SJCRH30 (cell line): ENCODE results near the gene THUMPD1. TPM values are rescaled to one million over a fixed set of nuclear protein-coding genes. Genes with fewer than 3 reads are reported as not detected.
"Not testable (repeated sequence)": the region's sequence is repeated elsewhere in the genome, so short reads cannot be mapped to it uniquely, and the experiment has no call there.

Experiments
- DNase-seq, 2 experiments: peaks; one replicate each; pipeline ENCODE4 v3.0.0-alpha.2; 2015 to 2020
- H3K27ac ChIP-seq: fragments of 250-450 bp; sonication (Bioruptor Pico); 2 replicates; pipeline ENCODE4 v1.5.1; 2020; ENCODE audit warnings: mild to moderate bottlenecking, moderate library complexity
- H3K27me3 ChIP-seq: fragments of 250-450 bp; sonication (Bioruptor Pico); 2 replicates; pipeline ENCODE4 v1.5.1; 2020; ENCODE audit warnings: mild to moderate bottlenecking, moderate library complexity
- H3K36me3 ChIP-seq: fragments of 250-450 bp; sonication (Bioruptor Pico); 2 replicates; pipeline ENCODE4 v1.5.1; 2020; ENCODE audit warnings: mild to moderate bottlenecking, moderate library complexity
- H3K4me1 ChIP-seq: fragments of 250-450 bp; sonication (Bioruptor Pico); 2 replicates; pipeline ENCODE4 v1.5.1; 2020; ENCODE audit warnings: mild to moderate bottlenecking, moderate library complexity
- H3K4me3 ChIP-seq: fragments of 250-450 bp; sonication (Bioruptor Pico); 2 replicates; pipeline ENCODE4 v1.5.1; 2020; ENCODE audit warnings: mild to moderate bottlenecking, moderate library complexity
- H3K9me3 ChIP-seq: fragments of 250-450 bp; sonication (Bioruptor Pico); replicated peaks from 2 replicates; pipeline ENCODE4 v1.5.1; 2020; ENCODE audit warnings: mild to moderate bottlenecking, moderate library complexity
- total RNA-seq: library from RNA; depleted of rRNA; stranded (reverse); fragments of >200 nt; shearing (Covaris generic); gene quantifications from 2 replicates; pipeline ENCODE4 v1.2.3, GENCODE V29; 2014; rRNA removed

The THUMPD1 gene
- total RNA-seq, 1 experiment from 2014 or later, result 66.1 TPM

DNA sequence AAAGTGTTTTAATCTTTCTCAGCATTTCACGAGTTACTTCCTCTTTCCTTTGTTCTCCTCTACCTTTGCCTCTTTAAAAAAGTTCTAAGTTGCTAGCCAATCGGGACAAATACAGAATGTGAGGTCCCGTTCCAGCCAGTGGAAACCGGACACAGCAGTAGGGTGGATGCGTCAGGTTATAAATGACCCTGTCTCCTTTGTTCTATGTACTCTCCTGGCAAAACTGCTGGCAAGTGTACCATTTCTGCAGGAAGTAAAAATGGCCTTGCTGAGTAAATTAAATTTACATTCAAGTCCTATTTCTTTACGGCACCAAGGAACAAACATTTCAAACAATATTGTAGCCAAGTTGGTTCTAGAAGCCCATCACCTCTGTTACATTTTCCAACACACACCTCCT lies 47.5 kb downstream of the THUMPD1 start:
- DNase-seq, H3K27me3 ChIP-seq, H3K4me3 ChIP-seq, H3K4me1 ChIP-seq, H3K9me3 ChIP-seq, H3K36me3 ChIP-seq, H3K27ac ChIP-seq: not testable (repeated sequence)

DNA sequence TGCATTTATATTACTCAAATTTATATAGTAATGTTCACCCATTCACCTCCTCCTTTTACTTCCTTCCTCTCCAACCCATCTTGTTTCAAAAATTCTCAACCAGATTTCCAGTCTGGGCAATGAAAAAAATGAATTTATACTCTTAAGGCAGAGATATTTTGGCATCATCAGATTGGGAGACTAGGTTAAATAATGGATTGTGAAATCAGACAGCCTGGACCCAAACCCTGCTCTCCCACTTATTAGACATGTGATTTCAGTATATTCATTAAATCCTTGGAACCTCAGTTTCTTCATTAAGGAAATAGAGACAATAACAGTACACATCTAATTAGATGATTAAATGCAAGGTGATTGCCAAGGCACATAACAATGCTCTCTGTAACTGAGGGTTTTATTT lies 52.0 kb downstream of the THUMPD1 start:
- no peaks in the 10 kb centered on the region for H3K4me1 ChIP-seq

DNA sequence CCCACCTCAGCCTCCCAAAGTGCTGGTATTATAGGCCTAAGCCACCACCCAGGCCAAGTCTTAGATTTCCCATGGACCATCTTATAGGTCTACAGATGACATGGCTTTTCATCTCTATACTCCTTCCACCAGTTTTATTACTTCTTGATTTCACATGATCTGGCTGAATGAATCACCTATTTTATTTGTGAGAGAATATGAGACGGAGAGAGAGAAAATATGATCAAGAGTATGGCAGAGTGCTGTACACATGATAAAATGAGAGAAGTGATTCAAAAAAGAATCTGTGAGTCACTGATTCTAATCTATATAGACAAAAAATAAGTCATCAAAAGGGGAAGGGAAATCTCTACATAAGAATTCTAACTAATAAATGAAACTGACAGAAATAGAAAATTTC lies 57.8 kb downstream of the THUMPD1 start:
- Histone ChIP-seq H3K4me1 (no peaks in the 10 kb centered on the region), H3K27ac (no peak overlapping the region), H3K4me3 (no peak overlapping the region), H3K9me3 (0 out of 2 replicates have a peak, but pooled peaks cover 3% of the 10 kb centered on the region), H3K36me3 (no peaks in the 10 kb centered on the region), H3K27me3 (no peaks in the 10 kb centered on the region)
- DNase-seq, result no peak

More for the DNA sequence above, 52.0 kb downstream of the THUMPD1 start:
- H3K27me3 ChIP-seq, result no peaks in the 10 kb centered on the region
- no peaks in the 10 kb centered on the region for H3K36me3 ChIP-seq
- no peak overlapping the region for H3K4me3 ChIP-seq
- no peak for DNase-seq
- H3K27ac ChIP-seq, result no peak overlapping the region
- H3K9me3 ChIP-seq, result 0 out of 2 replicates have a peak, but pooled peaks cover 3% of the 10 kb centered on the region

Other genes starting within 250 kb of the THUMPD1 start
- gene ACSM2B, start 165.5 kb downstream of the THUMPD1 start, total RNA-seq, result not detected in 2 replicates
- gene ACSM1, start 44.1 kb downstream of the THUMPD1 start, total RNA-seq, result 0.08 and 0.14 TPM in 2 replicates
- 1.8 and 2.0 TPM in 2 replicates for gene ACSM3, start 22.2 kb upstream of the THUMPD1 start, total RNA-seq
- gene ERI2, start 64.7 kb upstream of the THUMPD1 start, total RNA-seq, result 35.7 and 38.5 TPM in 2 replicates
- gene REXO5, start 64.7 kb upstream of the THUMPD1 start, total RNA-seq, result 12.6 and 17.2 TPM in 2 replicates
- 5.6 and 7.8 TPM in 2 replicates for gene DCUN1D3, start 158.5 kb upstream of the THUMPD1 start, total RNA-seq
- 13.4 and 15.3 TPM in 2 replicates for gene LYRM1, start 159.0 kb upstream of the THUMPD1 start, total RNA-seq